H9 (cell line): Measurements from ENCODE around the gene BBS4. TPM values are rescaled to one million over a fixed set of nuclear protein-coding genes. Genes with fewer than 3 reads are reported as not detected.

Experiments
- DNase-seq: peaks from one replicate; pipeline ENCODE4 v3.0.0-alpha.2; 2017
- H2AFZ ChIP-seq: one replicate; pipeline ENCODE4 v1.6.1; 2013; ENCODE audit warnings: mild to moderate bottlenecking, low read length, control low read depth, moderate library complexity
- H2AK5ac ChIP-seq: 2 replicates; pipeline ENCODE4 v1.6.1; 2013; ENCODE audit warnings: low read length, control low read depth, mixed read lengths; ENCODE audit not compliant: insufficient read length
- H2BK120ac ChIP-seq: one replicate; pipeline ENCODE4 v1.6.1; 2013; ENCODE audit warnings: low read depth, mild to moderate bottlenecking, low read length, control low read depth, inconsistent platforms; ENCODE audit not compliant: poor library complexity, severe bottlenecking
- H2BK12ac ChIP-seq: 2 replicates; pipeline ENCODE4 v1.6.1; 2013; ENCODE audit warnings: low read length, control low read depth, mixed read lengths, low read depth; ENCODE audit not compliant: insufficient read length
- H2BK15ac ChIP-seq: 2 replicates; pipeline ENCODE4 v1.6.1; 2013; ENCODE audit warnings: low read depth, low read length, control low read depth
- H2BK20ac ChIP-seq: one replicate; pipeline ENCODE4 v1.6.1; 2013; ENCODE audit warnings: low read depth, mild to moderate bottlenecking, low read length, control low read depth, inconsistent platforms; ENCODE audit not compliant: poor library complexity, severe bottlenecking
- H2BK5ac ChIP-seq: 2 replicates; pipeline ENCODE4 v1.6.1; 2013; ENCODE audit warnings: low read length, control low read depth, mixed read lengths; ENCODE audit not compliant: insufficient read length
- H3K14ac ChIP-seq: 2 replicates; pipeline ENCODE4 v1.6.1; 2013; ENCODE audit warnings: low read length, control low read depth; ENCODE audit not compliant: insufficient read depth
- H3K18ac ChIP-seq: 2 replicates; pipeline ENCODE4 v1.6.1; 2013; ENCODE audit warnings: low read depth, mild to moderate bottlenecking, mixed read lengths, low read length, control low read depth; ENCODE audit not compliant: insufficient read length
- H3K23ac ChIP-seq: 2 replicates; pipeline ENCODE4 v1.6.1; 2013; ENCODE audit warnings: low read length, control low read depth, mixed read lengths, low read depth; ENCODE audit not compliant: insufficient read length
- H3K23me2 ChIP-seq: 2 replicates; pipeline ENCODE4 v1.6.1; 2013; ENCODE audit warnings: low read depth, mild to moderate bottlenecking, mixed read lengths, low read length, control low read depth; ENCODE audit not compliant: insufficient read length, poor library complexity, severe bottlenecking
- H3K27ac ChIP-seq: 2 replicates; pipeline ENCODE4 v1.5.1; 2013; ENCODE audit warnings: low read length, control low read depth, mixed read lengths, low read depth; ENCODE audit not compliant: insufficient read length
- H3K27me3 ChIP-seq: 2 replicates; pipeline ENCODE4 v1.6.1; 2013; ENCODE audit warnings: low read length, control low read depth, inconsistent platforms; ENCODE audit not compliant: insufficient read depth
- H3K4ac ChIP-seq: 2 replicates; pipeline ENCODE4 v1.6.1; 2013; ENCODE audit warnings: low read depth, mild to moderate bottlenecking, control low read depth, inconsistent platforms, low read length, moderate library complexity
- H3K4me1 ChIP-seq: 2 replicates; pipeline ENCODE4 v1.6.1; 2013; ENCODE audit warnings: low read length, control low read depth, inconsistent platforms; ENCODE audit not compliant: insufficient read depth
- H3K4me2 ChIP-seq: 2 replicates; pipeline ENCODE4 v1.6.1; 2013; ENCODE audit warnings: low read length, control low read depth, mixed read lengths; ENCODE audit not compliant: insufficient read length, insufficient read depth
- H3K56ac ChIP-seq: 2 replicates; pipeline ENCODE4 v1.6.1; 2013; ENCODE audit warnings: low read depth, mild to moderate bottlenecking, mixed read lengths, low read length, control low read depth; ENCODE audit not compliant: insufficient read length
- H3K79me1 ChIP-seq: 2 replicates; pipeline ENCODE4 v1.6.1; 2013; ENCODE audit warnings: low read depth, mild to moderate bottlenecking, moderate library complexity, low read length, control low read depth, inconsistent platforms; ENCODE audit not compliant: insufficient read depth, poor library complexity, severe bottlenecking
- H3K79me2 ChIP-seq: 2 replicates; pipeline ENCODE4 v1.6.1; 2013; ENCODE audit warnings: low read length, control low read depth, inconsistent platforms; ENCODE audit not compliant: insufficient read depth
- H3K9ac ChIP-seq: 2 replicates; pipeline ENCODE4 v1.6.1; 2013; ENCODE audit warnings: low read length, control low read depth, mixed read lengths; ENCODE audit not compliant: insufficient read length; ENCODE audit errors: extremely low read depth
- H3K9me3 ChIP-seq: one replicate; pipeline ENCODE4 v1.6.1; 2013; ENCODE audit warnings: low read depth, low read length, inconsistent platforms; ENCODE audit not compliant: control insufficient read depth
- H3T11ph ChIP-seq: one replicate; pipeline ENCODE4 v1.6.1; 2013; ENCODE audit warnings: mild to moderate bottlenecking, low read length, control low read depth, inconsistent platforms
- H4K20me1 ChIP-seq: one replicate; pipeline ENCODE4 v1.6.1; 2013; ENCODE audit not compliant: control insufficient read depth, insufficient read length, insufficient read depth
- H4K5ac ChIP-seq: 2 replicates; pipeline ENCODE4 v1.6.1; 2013; ENCODE audit warnings: low read depth, mild to moderate bottlenecking, mixed read lengths, low read length, control low read depth; ENCODE audit not compliant: insufficient read length
- H4K8ac ChIP-seq: replicated peaks from 2 replicates; pipeline ENCODE4 v1.6.1; 2013; ENCODE audit warnings: low read length, control low read depth, mixed read lengths, low read depth; ENCODE audit not compliant: insufficient read length
- H4K91ac ChIP-seq: 2 replicates; pipeline ENCODE4 v1.6.1; 2013; ENCODE audit warnings: low read depth, mild to moderate bottlenecking, moderate library complexity, mixed read lengths, low read length, control low read depth; ENCODE audit not compliant: insufficient read length
- H3K27ac Mint-ChIP-seq, 3 experiments: 2 replicates in 2 of 3; 3 replicates in 1 of 3; pipeline ENCODE4 v1.8.0; 2020 to 2021; ENCODE audit warnings: mixed read lengths in 3 of 3, mild to moderate bottlenecking in 1 of 3, moderate library complexity in 1 of 3
- H3K27me3 Mint-ChIP-seq: 2 replicates; pipeline ENCODE4 v1.8.0; 2021; ENCODE audit warnings: low read depth, mild to moderate bottlenecking, moderate library complexity, mixed read lengths
- H3K36me3 Mint-ChIP-seq, 3 experiments: 2 replicates in 2 of 3; 3 replicates in 1 of 3; pipeline ENCODE4 v1.8.0; 2020 to 2021; ENCODE audit warnings: low read depth in 3 of 3, mixed read lengths in 3 of 3; ENCODE audit not compliant: insufficient read depth in 1 of 3
- H3K4me1 Mint-ChIP-seq, 2 experiments: 2 replicates each; pipeline ENCODE4 v1.8.0; 2020; ENCODE audit warnings: mixed read lengths in 2 of 2
- H3K4me3 Mint-ChIP-seq, 2 experiments: 2 replicates in 1 of 2; 3 replicates in 1 of 2; pipeline ENCODE4 v1.8.0; 2020 to 2021; ENCODE audit warnings: mild to moderate bottlenecking in 2 of 2, mixed read lengths in 2 of 2, moderate library complexity in 1 of 2
- H3K9me3 Mint-ChIP-seq, 2 experiments: 2 replicates in 1 of 2; 3 replicates in 1 of 2; pipeline ENCODE4 v1.8.0; 2020; ENCODE audit warnings: mild to moderate bottlenecking in 2 of 2, mixed read lengths in 2 of 2, moderate library complexity in 1 of 2
- WGBS: extraction: QIAGEN DNeasy Blood & Tissue Kit; methylation state at CpG from one replicate; pipeline ENCODE4 v1.1.7; 2013; ENCODE audit warnings: missing lambda C conversion rate, low lambda C conversion rate, mixed read lengths; ENCODE audit not compliant: insufficient read length; ENCODE audit errors: extremely low coverage; 5-methylcytosine and 5-hydroxymethylcytosine counted together
- total RNA-seq: library from RNA; stranded (reverse); gene quantifications from 2 replicates; pipeline ENCODE4 v1.2.1, GENCODE V29; 2021
- TF ChIP-seq, protein P1 (sequence below): fragments of 200-600 bp; sonication (generic); conservative IDR thresholded peaks from 3 replicates; pipeline ENCODE4 v1.8.0; 2021; ENCODE audit warnings: antibody characterized with exemption, mild to moderate bottlenecking

The BBS4 gene
- total RNA-seq, 1 experiment from 2014 or later = 27.3 TPM

DNA sequence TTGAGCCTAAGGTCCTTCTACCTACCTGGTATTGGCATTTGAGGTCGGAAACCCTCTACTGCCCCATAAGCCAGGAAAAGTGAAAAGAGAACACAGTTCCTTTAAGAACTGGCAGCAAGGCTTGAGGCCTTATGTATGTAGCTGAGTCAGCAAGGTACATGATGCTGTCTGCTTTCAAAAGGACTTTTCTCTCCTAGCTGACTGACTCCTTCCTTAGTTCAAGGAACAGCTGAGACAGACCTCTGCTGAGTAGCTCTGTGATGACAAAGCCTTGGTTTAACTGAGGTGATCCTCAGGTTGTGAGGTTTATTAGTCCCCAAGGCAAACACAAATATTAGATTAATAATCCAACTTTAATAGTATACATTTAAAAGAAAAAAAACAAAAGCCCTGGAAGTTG, 51.7 kb downstream of the BBS4 start:
- Histone ChIP-seq H2BK15ac (no peak overlapping the region), H3K9me3 (no peaks in the 10 kb centered on the region), H2BK5ac (no peak overlapping the region), H3T11ph (no peak overlapping the region), H2AFZ (no peak overlapping the region), H2BK12ac (no peak overlapping the region), H3K9ac (no peak overlapping the region), H3K79me2 (no peaks in the 10 kb centered on the region), H4K91ac (no peak overlapping the region), H4K5ac (no peak overlapping the region), H2BK20ac (no peak overlapping the region), H3K4me1 (no peaks in the 10 kb centered on the region), H3K4ac (no peak overlapping the region), H3K56ac (no peak overlapping the region), H3K4me2 (no peak overlapping the region), H3K14ac (no peak overlapping the region), H2BK120ac (no peak overlapping the region), H2AK5ac (no peak overlapping the region), H3K27ac (no peak overlapping the region), H3K18ac (no peak overlapping the region), H3K23ac (no peak overlapping the region), H4K20me1 (no peaks in the 10 kb centered on the region), H3K27me3 (no peaks in the 10 kb centered on the region), H3K23me2 (no peaks in the 10 kb centered on the region), H4K8ac (no peak overlapping the region), H3K79me1 (no peaks in the 10 kb centered on the region)
- H3K4me1 Mint-ChIP-seq = no peaks in the 10 kb centered on the region
- H3K27me3 Mint-ChIP-seq = no peaks in the 10 kb centered on the region
- TF ChIP-seq, protein P1, sequence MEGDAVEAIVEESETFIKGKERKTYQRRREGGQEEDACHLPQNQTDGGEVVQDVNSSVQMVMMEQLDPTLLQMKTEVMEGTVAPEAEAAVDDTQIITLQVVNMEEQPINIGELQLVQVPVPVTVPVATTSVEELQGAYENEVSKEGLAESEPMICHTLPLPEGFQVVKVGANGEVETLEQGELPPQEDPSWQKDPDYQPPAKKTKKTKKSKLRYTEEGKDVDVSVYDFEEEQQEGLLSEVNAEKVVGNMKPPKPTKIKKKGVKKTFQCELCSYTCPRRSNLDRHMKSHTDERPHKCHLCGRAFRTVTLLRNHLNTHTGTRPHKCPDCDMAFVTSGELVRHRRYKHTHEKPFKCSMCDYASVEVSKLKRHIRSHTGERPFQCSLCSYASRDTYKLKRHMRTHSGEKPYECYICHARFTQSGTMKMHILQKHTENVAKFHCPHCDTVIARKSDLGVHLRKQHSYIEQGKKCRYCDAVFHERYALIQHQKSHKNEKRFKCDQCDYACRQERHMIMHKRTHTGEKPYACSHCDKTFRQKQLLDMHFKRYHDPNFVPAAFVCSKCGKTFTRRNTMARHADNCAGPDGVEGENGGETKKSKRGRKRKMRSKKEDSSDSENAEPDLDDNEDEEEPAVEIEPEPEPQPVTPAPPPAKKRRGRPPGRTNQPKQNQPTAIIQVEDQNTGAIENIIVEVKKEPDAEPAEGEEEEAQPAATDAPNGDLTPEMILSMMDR = no peak
- no peak overlapping the region for H3K4me3 Mint-ChIP-seq
- peaks cover 2 to 16% of the 10 kb centered on the region in 2 experiments; a peak in 2 of 5 replicates for H3K9me3 Mint-ChIP-seq
- no CpG with 5 or more reads among the region's 1 CpG for WGBS
- DNase-seq = no peak
- H3K36me3 Mint-ChIP-seq = peaks cover 48 to 74% (median 61%) of the 10 kb centered on the region in 3 experiments
- no peak overlapping the region for H3K27ac Mint-ChIP-seq
